Thoracic aorta (tissue), 2 donors: ENCODE measurements around the gene NEK4. TPM values are rescaled to one million over a fixed set of nuclear protein-coding genes. Genes with fewer than 3 reads are reported as not detected.

Experiments
- ATAC-seq: fragments of 150-250 bp; one replicate; pipeline ENCODE4 v1.8.0; 2017; ENCODE audit warnings: low read depth; ENCODE audit not compliant: insufficient number of reproducible peaks, low FRiP score
- DNase-seq: peaks from one replicate; pipeline ENCODE4 v3.0.0-alpha.2; 2020; ENCODE audit warnings: low spot score
- H3K27ac ChIP-seq, 2 donors: fragments of 200-600 bp; sonication (generic); 1 replicate in 1 of 2; 2 replicates in 1 of 2; pipeline ENCODE4 v1.5.1; 2016; ENCODE audit warnings: mild to moderate bottlenecking in 2 of 2, moderate library complexity in 2 of 2
- H3K27me3 ChIP-seq: fragments of 200-600 bp; sonication (generic); replicated peaks from 2 replicates; pipeline ENCODE4 v1.6.0; 2016; ENCODE audit warnings: mild to moderate bottlenecking; ENCODE audit not compliant: insufficient read depth
- H3K36me3 ChIP-seq: fragments of 200-600 bp; sonication (generic); one replicate; pipeline ENCODE4 v1.5.1; 2016
- H3K4me1 ChIP-seq, 2 donors: fragments of 200-600 bp; sonication (generic); 1 replicate in 1 of 2; 2 replicates in 1 of 2; pipeline versions ENCODE4 v1.5.1 to v1.6.0; 2016; ENCODE audit warnings: low read depth in 2 of 2, mild to moderate bottlenecking in 1 of 2; ENCODE audit not compliant: control insufficient read depth in 1 of 2
- H3K4me3 ChIP-seq: fragments of 200-600 bp; sonication (generic); 2 replicates; pipeline ENCODE4 v1.5.1; 2016; ENCODE audit warnings: mild to moderate bottlenecking
- H3K9me3 ChIP-seq: fragments of 200-600 bp; sonication (generic); 2 replicates; pipeline ENCODE4 v1.5.1; 2016
- total RNA-seq, 2 donors: library from RNA; depleted of rRNA; stranded (reverse); fragments of >200 nt; gene quantifications; one replicate each; pipeline versions ENCODE4 v1.1.0 to v1.2.3, GENCODE V29; 2016
- TF ChIP-seq, protein P1 (sequence below): fragments of 200-600 bp; sonication (generic); IDR thresholded peaks from one replicate; pipeline ENCODE4 v1.5.1; 2019; ENCODE audit warnings: antibody characterized with exemption

NEK4 gene
- total RNA-seq, 2 donors from 2014 or later, result 17.5 to 24.4 TPM

DNA sequence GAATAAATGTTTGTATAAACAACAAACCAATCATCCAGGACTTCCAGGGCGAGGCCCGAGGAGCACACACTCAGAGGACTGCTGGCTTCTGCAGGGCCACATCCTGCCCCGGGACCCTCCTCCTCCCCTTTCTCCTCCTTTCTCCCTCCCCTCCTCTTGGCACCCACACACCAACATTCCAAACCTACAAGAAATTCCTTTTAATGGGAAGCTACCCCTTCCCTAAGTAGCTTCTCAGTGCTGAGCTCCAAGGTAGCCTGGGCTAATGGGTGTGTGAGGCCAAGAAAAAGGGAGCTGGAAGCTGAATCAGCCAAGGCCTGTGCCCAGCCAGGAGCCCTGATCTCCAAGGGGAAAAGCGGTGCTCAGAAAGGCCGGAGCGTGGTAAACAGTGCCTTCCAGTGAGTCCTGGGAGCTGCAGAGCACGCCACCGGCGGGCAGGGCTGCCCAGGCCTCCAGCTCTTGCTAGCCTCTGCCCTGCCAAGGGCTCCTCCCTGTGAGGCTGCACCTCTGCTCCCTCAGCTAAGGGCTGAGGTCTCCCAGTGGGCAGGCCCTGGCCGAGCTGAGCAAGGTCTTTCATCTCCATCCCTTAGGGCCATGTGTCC lies 27.7 kb upstream of the NEK4 start:
- no peak overlapping the region for H3K27ac ChIP-seq
- no peak for ATAC-seq
- TF ChIP-seq, protein P1, sequence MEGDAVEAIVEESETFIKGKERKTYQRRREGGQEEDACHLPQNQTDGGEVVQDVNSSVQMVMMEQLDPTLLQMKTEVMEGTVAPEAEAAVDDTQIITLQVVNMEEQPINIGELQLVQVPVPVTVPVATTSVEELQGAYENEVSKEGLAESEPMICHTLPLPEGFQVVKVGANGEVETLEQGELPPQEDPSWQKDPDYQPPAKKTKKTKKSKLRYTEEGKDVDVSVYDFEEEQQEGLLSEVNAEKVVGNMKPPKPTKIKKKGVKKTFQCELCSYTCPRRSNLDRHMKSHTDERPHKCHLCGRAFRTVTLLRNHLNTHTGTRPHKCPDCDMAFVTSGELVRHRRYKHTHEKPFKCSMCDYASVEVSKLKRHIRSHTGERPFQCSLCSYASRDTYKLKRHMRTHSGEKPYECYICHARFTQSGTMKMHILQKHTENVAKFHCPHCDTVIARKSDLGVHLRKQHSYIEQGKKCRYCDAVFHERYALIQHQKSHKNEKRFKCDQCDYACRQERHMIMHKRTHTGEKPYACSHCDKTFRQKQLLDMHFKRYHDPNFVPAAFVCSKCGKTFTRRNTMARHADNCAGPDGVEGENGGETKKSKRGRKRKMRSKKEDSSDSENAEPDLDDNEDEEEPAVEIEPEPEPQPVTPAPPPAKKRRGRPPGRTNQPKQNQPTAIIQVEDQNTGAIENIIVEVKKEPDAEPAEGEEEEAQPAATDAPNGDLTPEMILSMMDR, result no peak

DNA sequence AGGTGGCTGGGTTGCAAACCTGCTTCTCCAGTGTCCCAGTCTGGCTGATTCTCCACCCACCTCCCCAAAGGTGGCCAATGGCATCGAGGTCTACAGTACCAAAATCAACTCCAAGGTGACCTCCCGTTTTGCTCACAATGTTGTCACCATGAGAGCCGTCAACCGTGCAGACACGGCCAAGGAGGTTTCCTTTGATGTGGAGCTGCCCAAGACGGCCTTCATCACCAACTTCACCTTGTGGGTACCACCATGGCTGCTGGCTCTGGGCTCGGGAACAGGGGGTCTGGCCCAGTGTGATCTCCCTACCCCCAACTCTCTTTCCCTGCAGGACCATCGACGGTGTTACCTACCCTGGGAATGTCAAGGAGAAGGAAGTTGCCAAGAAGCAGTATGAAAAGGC lies 25.7 kb upstream of the NEK4 start:
- Histone ChIP-seq H3K27me3 (no peaks in the 10 kb centered on the region), H3K4me1 (peaks cover 0 to 9% of the 10 kb centered on the region in 2 donors), H3K27ac (no peak overlapping the region), H3K36me3 (no peaks in the 10 kb centered on the region), H3K9me3 (no peaks in the 10 kb centered on the region), H3K4me3 (no peak overlapping the region)
- DNase-seq (no peak), ATAC-seq (no peak)
- TF ChIP-seq, protein P1, result no peak

More for the DNA sequence above, 27.7 kb upstream of the NEK4 start:
- Histone ChIP-seq H3K27me3 (no peaks in the 10 kb centered on the region), H3K4me3 (no peak overlapping the region), H3K4me1 (peaks cover 0 to 9% of the 10 kb centered on the region in 2 donors), H3K36me3 (no peaks in the 10 kb centered on the region), H3K9me3 (no peaks in the 10 kb centered on the region)
- no peak for DNase-seq

DNA sequence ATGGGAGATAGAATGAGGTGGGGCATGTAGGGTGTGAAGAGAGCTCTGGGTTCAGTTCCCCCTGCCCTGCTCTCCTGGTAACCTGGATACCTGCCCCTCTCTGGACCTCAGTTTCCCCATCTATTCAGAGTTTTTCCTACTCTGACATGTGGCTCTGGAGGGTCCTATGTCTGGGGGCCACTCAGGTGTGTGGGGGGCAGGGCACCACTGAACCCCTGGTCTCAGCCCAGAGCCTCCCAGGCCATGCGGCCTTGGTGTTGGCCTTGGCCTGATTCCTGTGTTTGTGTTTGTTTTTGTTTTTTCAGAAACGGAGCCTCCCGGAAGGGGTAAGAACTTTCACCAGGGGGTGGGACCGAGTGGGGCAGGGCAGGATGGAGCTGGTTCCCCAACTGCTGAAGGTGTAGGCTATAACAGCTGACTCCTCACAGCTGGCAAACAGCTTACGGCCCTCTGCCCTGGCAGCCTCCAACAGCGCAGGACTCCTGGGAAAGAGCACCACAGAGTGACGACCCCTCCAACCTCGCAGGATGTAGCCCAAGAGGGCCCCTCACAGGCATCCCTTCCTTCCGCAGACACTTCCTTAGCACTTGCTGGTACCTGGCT lies 24.7 kb upstream of the NEK4 start:
- DNase-seq, result no peak
- Histone ChIP-seq H3K9me3 (no peaks in the 10 kb centered on the region), H3K27me3 (no peaks in the 10 kb centered on the region), H3K36me3 (no peaks in the 10 kb centered on the region), H3K27ac (no peak overlapping the region), H3K4me3 (no peak overlapping the region), H3K4me1 (peaks cover 0 to 9% of the 10 kb centered on the region in 2 donors)
- ATAC-seq, result no peak
- TF ChIP-seq, protein P1, result no peak

DNA sequence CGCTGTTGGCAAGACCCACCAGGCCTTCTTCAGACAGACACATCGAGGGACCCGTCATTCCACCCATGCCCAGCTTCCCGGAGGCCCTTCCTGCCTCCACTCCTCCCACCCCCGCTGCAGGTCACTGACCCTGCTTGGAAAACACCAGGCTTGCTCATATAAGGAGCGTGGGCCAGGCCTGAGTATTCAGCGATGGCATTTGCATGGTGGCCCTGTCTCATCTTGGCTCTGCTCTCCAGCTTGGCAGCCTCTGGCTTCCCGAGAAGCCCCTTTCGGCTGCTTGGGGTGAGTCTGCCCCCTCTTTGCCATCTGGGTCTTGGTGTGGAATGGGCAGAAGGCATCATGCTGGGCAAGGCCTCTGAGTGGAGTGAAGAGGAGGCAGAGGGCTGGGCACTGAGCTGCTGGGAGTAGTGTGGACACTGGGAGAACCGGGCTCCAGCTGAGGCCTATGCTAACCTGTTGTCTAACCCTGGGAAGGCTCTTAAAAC lies 23.9 kb upstream of the NEK4 start, which contains the start of gene ITIH3:
Gene ITIH3 (plus strand): TSS at position 185 of the 488 bp plus-strand sequence. CDS start 8 bp downstream, at position 193.
- no peak within 1 kb of the TSS for H3K27ac ChIP-seq
- peaks cover 0 to 9% of the 10 kb centered on the region in 2 donors for H3K4me1 ChIP-seq
- H3K4me3 ChIP-seq, result no peak within 1 kb of the TSS
- TF ChIP-seq, protein P1, result no peak
- no peaks in the 10 kb centered on the region for H3K27me3 ChIP-seq
- H3K9me3 ChIP-seq, result no peaks in the 10 kb centered on the region
- DNase-seq (no peak), ATAC-seq (no peak)
- H3K36me3 ChIP-seq, result no peaks in the 10 kb centered on the region

DNA sequence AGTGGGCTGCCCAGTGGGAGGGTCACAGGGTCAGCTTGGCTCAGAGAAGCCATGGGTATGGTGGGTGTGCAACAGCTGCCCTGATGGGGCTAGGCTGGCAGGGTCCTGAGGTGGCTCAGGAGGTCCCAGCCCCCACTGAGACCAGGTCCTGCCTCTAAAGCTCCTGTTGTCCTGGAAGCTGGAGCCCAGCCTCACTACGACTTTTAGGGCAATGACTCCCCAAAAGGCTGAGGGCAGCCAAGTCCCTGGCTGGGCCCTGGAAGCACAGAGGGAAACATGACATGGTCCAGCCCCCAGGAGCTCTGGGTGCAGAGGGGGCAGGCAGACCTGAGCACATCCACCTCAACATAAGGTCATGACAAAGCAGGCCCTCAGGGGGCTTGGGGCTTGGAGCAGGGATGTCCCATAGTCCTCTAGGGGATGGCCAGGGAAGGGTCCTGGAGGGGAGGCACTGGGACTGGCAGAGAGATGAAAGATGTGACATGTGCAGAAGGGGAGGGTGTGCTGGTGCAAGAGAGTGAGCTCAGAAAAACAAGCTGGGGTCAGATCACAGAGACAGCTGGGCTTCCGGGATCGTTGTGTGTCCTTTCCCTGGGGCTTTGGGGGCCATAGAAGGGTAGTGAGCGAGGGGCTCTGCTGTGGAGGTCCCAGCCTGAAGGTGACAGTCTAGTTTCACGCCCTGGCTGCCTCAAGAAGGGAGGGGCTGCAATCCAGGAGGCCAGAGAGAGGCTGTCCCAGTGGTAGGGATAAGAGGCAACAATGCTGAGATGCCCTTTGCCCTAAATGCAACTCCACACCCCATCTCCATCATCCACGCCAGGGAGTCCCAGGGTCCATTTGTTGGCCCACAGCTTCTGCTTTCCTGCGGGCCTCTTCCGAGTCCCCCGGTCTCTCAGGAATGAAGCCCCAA lies 23.2 kb upstream of the NEK4 start:
- TF ChIP-seq, protein P1, result no peak
- Histone ChIP-seq H3K27me3 (no peaks in the 10 kb centered on the region), H3K4me3 (no peak overlapping the region), H3K4me1 (peaks cover 0 to 9% of the 10 kb centered on the region in 2 donors), H3K9me3 (no peaks in the 10 kb centered on the region), H3K27ac (no peak overlapping the region), H3K36me3 (no peaks in the 10 kb centered on the region)
- DNase-seq (no peak), ATAC-seq (no peak)
